Measurements from ENCODE around the gene PRR3.

PRR3 gene

DNA sequence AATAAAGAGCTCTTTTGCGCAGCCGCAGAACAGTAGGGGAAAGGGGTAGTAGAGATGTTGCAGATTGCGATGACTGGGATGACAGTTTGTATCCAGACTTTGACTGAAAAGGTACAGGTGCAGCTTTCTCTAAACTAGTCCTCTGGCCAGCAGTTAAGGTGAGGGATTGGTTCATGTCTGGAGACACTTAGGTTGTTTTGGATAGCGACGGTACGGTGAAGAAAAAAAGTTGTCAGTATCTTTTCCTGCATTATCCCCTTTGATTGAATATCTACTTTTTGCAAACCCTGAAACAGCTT lies 537 bp downstream of the PRR3 start:
- H3K79me2 ChIP-seq (ENCODE audit: low read length): peaks cover 29% of the 10 kb centered on the region
- H3K9ac ChIP-seq (ENCODE audit: low read length): peak overlapping the region; percentile 99
- peaks cover 13% of the 10 kb centered on the region for H3K36me3 ChIP-seq (replicated peaks; ENCODE audit: low read depth, low read length)
- H3K27ac ChIP-seq (ENCODE audit: low read length): peak overlapping the region; percentile 92
- H4K20me1 ChIP-seq (ENCODE audit: insufficient read depth, low read length): peaks cover 4% of the 10 kb centered on the region
- peaks cover 8% of the 10 kb centered on the region for H3K4me1 ChIP-seq (ENCODE audit: low read length)
- H2AFZ ChIP-seq (ENCODE audit: low read depth, low read length): no peak overlapping the region
- H3K9me3 ChIP-seq (ENCODE audit: insufficient read depth, low read length): no peaks in the 10 kb centered on the region
- peak overlapping the region; percentile 99 for H3K4me3 ChIP-seq (ENCODE audit: low read length)
- H3K27me3 ChIP-seq (ENCODE audit: low read depth, low read length): no peaks in the 10 kb centered on the region
- peak overlapping the region; percentile 87 for H3K4me2 ChIP-seq (ENCODE audit: low read length)
- TF ChIP-seq, protein P1, sequence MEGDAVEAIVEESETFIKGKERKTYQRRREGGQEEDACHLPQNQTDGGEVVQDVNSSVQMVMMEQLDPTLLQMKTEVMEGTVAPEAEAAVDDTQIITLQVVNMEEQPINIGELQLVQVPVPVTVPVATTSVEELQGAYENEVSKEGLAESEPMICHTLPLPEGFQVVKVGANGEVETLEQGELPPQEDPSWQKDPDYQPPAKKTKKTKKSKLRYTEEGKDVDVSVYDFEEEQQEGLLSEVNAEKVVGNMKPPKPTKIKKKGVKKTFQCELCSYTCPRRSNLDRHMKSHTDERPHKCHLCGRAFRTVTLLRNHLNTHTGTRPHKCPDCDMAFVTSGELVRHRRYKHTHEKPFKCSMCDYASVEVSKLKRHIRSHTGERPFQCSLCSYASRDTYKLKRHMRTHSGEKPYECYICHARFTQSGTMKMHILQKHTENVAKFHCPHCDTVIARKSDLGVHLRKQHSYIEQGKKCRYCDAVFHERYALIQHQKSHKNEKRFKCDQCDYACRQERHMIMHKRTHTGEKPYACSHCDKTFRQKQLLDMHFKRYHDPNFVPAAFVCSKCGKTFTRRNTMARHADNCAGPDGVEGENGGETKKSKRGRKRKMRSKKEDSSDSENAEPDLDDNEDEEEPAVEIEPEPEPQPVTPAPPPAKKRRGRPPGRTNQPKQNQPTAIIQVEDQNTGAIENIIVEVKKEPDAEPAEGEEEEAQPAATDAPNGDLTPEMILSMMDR (IDR thresholded peaks at IDR 0.05; ENCODE audit: low read depth, low read length): no peak
- no peak for TF ChIP-seq EZH2phosphoT487 (IDR thresholded peaks at IDR 0.05; ENCODE audit: low read depth)

DNA sequence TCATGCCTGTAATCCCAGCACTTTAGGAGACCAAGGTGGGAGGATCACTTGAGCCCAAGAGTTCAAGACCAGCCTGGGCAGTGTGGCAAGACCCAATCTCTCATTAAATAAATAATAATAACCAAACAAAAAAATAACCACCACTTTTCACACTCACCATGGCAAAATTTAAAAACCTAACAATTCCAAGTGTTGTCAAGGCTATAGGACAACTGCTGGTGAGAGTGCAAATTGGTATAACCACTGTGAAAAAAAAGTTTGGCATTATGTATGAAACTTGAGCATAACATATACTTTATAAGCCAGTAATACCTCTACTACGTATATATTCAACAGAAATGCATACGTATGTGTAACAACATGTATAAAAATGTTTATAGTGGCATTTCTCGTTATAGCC lies 3.8 kb downstream of the PRR3 start:
- H3K36me3 ChIP-seq (replicated peaks; ENCODE audit: low read depth, low read length): peaks cover 7% of the 10 kb centered on the region
- no peak overlapping the region for H2AFZ ChIP-seq (ENCODE audit: low read depth, low read length)
- H3K27me3 ChIP-seq (ENCODE audit: low read depth, low read length): no peaks in the 10 kb centered on the region
- no peak overlapping the region for H3K9ac ChIP-seq (ENCODE audit: low read length)
- no peak overlapping the region for H3K4me3 ChIP-seq (ENCODE audit: low read length)
- TF ChIP-seq, protein P1 (IDR thresholded peaks at IDR 0.05; ENCODE audit: low read depth, low read length): no peak
- no peak for TF ChIP-seq EZH2phosphoT487 (IDR thresholded peaks at IDR 0.05; ENCODE audit: low read depth)
- H3K4me2 ChIP-seq (ENCODE audit: low read length): no peak overlapping the region
- no peaks in the 10 kb centered on the region for H3K9me3 ChIP-seq (ENCODE audit: insufficient read depth, low read length)
- peaks cover 4% of the 10 kb centered on the region for H4K20me1 ChIP-seq (ENCODE audit: insufficient read depth, low read length)
- H3K4me1 ChIP-seq (ENCODE audit: low read length): peaks cover 8% of the 10 kb centered on the region
- peaks cover 25% of the 10 kb centered on the region for H3K79me2 ChIP-seq (ENCODE audit: low read length)
- H3K27ac ChIP-seq (ENCODE audit: low read length): no peak overlapping the region

- H3K27ac ChIP-seq (ENCODE audit: low read length): no peak overlapping the region
- no peaks in the 10 kb centered on the region for H3K9me3 ChIP-seq (ENCODE audit: insufficient read depth, low read length)
- H4K20me1 ChIP-seq (ENCODE audit: insufficient read depth, low read length): peaks cover 4% of the 10 kb centered on the region
- no peaks in the 10 kb centered on the region for H3K27me3 ChIP-seq (ENCODE audit: low read depth, low read length)
- peaks cover 7% of the 10 kb centered on the region for H3K36me3 ChIP-seq (replicated peaks; ENCODE audit: low read depth, low read length)
- peaks cover 19% of the 10 kb centered on the region for H3K79me2 ChIP-seq (ENCODE audit: low read length)
- H3K4me2 ChIP-seq (ENCODE audit: low read length): no peak overlapping the region
- H3K4me3 ChIP-seq (ENCODE audit: low read length): no peak overlapping the region
- no peak overlapping the region for H2AFZ ChIP-seq (ENCODE audit: low read depth, low read length)
- no peak for TF ChIP-seq EZH2phosphoT487 (IDR thresholded peaks at IDR 0.05; ENCODE audit: low read depth)
- TF ChIP-seq, protein P1 (IDR thresholded peaks at IDR 0.05; ENCODE audit: low read depth, low read length): no peak
- H3K9ac ChIP-seq (ENCODE audit: low read length): no peak overlapping the region
- H3K4me1 ChIP-seq (ENCODE audit: low read length): peaks cover 8% of the 10 kb centered on the region
Measured at GRCh38 chr6:30562470-30563425, 5.7 kb downstream of the PRR3 start.

DNA sequence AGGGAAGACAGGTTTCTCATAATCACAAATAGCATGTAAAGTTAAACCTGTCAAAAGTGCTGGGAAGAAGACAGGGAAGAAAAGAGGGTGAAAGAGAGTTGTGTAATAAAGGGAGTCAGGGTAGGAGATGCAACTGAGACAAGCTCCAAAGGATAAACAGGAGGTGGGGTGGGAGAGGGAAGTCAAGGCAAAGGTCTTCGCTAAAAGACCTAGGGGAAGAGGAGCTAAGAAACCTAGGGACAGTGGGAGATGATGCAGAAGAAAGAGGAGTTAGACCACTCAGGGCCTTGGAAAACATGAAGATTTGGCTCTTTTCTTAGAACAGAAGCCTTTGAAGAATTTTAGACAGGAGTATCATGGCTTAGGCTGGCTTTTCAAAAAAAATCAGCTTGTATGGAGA lies 7.0 kb downstream of the PRR3 start:
- H3K4me2 ChIP-seq (ENCODE audit: low read length): no peak overlapping the region
- H3K36me3 ChIP-seq (replicated peaks; ENCODE audit: low read depth, low read length): peaks cover 4% of the 10 kb centered on the region
- H4K20me1 ChIP-seq (ENCODE audit: insufficient read depth, low read length): no peaks in the 10 kb centered on the region
- peaks cover 6% of the 10 kb centered on the region for H3K79me2 ChIP-seq (ENCODE audit: low read length)
- H2AFZ ChIP-seq (ENCODE audit: low read depth, low read length): no peak overlapping the region
- no peak overlapping the region for H3K4me3 ChIP-seq (ENCODE audit: low read length)
- no peaks in the 10 kb centered on the region for H3K9me3 ChIP-seq (ENCODE audit: insufficient read depth, low read length)
- H3K9ac ChIP-seq (ENCODE audit: low read length): no peak overlapping the region
- no peak for TF ChIP-seq EZH2phosphoT487 (IDR thresholded peaks at IDR 0.05; ENCODE audit: low read depth)
- TF ChIP-seq, protein P1 (IDR thresholded peaks at IDR 0.05; ENCODE audit: low read depth, low read length): no peak
- no peaks in the 10 kb centered on the region for H3K27me3 ChIP-seq (ENCODE audit: low read depth, low read length)
- no peak overlapping the region for H3K27ac ChIP-seq (ENCODE audit: low read length)
- H3K4me1 ChIP-seq (ENCODE audit: low read length): no peaks in the 10 kb centered on the region

Measured in OCI-LY3 (cell line).